Heart right ventricle (tissue), 16 donors: ENCODE measurements around the gene ONECUT3. TPM values are rescaled to one million over a fixed set of nuclear protein-coding genes. Genes with fewer than 3 reads are reported as not detected.

Experiments
- ATAC-seq, 8 donors: fragments of 200-7000 bp; cut with Tn5 transposase; one replicate each; pipeline ENCODE4 v1.9.1; 2020; ENCODE audit warnings: mild to moderate bottlenecking in 8 of 8, moderate library complexity in 8 of 8, moderate number of reproducible peaks in 1 of 8
- DNase-seq, 2 donors: peaks; one replicate each; pipeline ENCODE4 v3.0.0-alpha.2; 2020
- H3K27ac ChIP-seq, 10 donors: fragments of 200-600 bp; sonication (generic) in 2 of 10; one replicate each; pipeline versions ENCODE4 v1.5.0 to v1.8.0; 2020 to 2022; ENCODE audit warnings: mild to moderate bottlenecking in 3 of 10
- H3K27me3 ChIP-seq, 7 donors: fragments of 200-600 bp; one replicate each; pipeline ENCODE4 v1.8.0; 2021 to 2022; ENCODE audit warnings: mild to moderate bottlenecking in 2 of 7
- H3K36me3 ChIP-seq, 9 donors: fragments of 200-600 bp; sonication (generic) in 1 of 9; one replicate each; pipeline versions ENCODE4 v1.5.0 to v1.8.0; 2020 to 2022; ENCODE audit warnings: mild to moderate bottlenecking in 2 of 9
- H3K4me1 ChIP-seq, 9 donors: fragments of 200-600 bp; sonication (generic) in 1 of 9; one replicate each; pipeline versions ENCODE4 v1.5.0 to v1.8.0; 2020 to 2022; ENCODE audit warnings: mild to moderate bottlenecking in 4 of 9
- H3K4me3 ChIP-seq, 10 donors: fragments of 200-600 bp; sonication (generic) in 2 of 10; one replicate each; pipeline versions ENCODE4 v1.5.0 to v1.8.0; 2020 to 2022; ENCODE audit warnings: mild to moderate bottlenecking in 7 of 10, moderate library complexity in 2 of 10
- H3K9me3 ChIP-seq, 11 donors: fragments of 200-600 bp in 10 of 11; sonication (generic) in 2 of 11; one replicate each; pipeline versions ENCODE4 v1.5.0 to v1.8.0; 2013 to 2022; ENCODE audit warnings: mild to moderate bottlenecking in 2 of 11, control low read depth in 1 of 11, moderate library complexity in 1 of 11
- CTCF ChIP-seq, 9 donors: fragments of 200-600 bp; sonication (generic) in 2 of 9; IDR thresholded peaks; one replicate each; pipeline versions ENCODE4 v1.5.0 to v1.8.0; 2021 to 2022; ENCODE audit warnings: antibody characterized with exemption in 9 of 9, mild to moderate bottlenecking in 5 of 9, moderate library complexity in 1 of 9
- WGBS, 2 donors: extraction: QIAGEN DNeasy Blood & Tissue Kit; methylation state at CpG; one replicate each; pipeline ENCODE4 v1.1.7; 2013; ENCODE audit warnings: inconsistent platforms in 1 of 2; 5-methylcytosine and 5-hydroxymethylcytosine counted together
- intact Hi-C, 10 donors: fragments of 100-400 bp; cut with DNase I; formaldehyde crosslinking; loops; one replicate each; pipeline versions ENCODE4 v1.11.1 to v1.14.2; 2022
- polyA plus RNA-seq, 2 donors: library from polyadenylated mRNA; stranded (reverse); fragments of 200-250 nt; gene quantifications; one replicate each; pipeline ENCODE4 v1.2.3, GENCODE V29; 2013
- total RNA-seq, 10 donors: library from RNA; stranded (reverse); fragmentation: NEBNext Ultra II Directional in 3 of 10; extraction: Animal tissue kit (Norgen Biotek cat#: 25700) in 3 of 10; gene quantifications; one replicate each; pipeline versions ENCODE4 v1.2.1 to v1.2.4, GENCODE V29; 2021 to 2023
- donor health status: Arrhythmogenic right ventricular cardiomyopathy.
- donor health status: ischemic (EF 13 %, LVEDD 7.1; RV severe dilation, severe dysfunction).
- donor health status: healthy with polysubstance abuse.
- donor health status: DM: no; HTN: yes; CAD: no.
- donor health status: DM: no; HTN: no; CAD: no.
- donor health status: ischemic (EF 25% LVEDD 6.9; RV normal size, moderate dysfunction).
- donor health status: ischemic (EF 25% LVEDD 5.7; RV mildly dilated, moderate dysfunction).
- donor health status: healthy.
- donor health status: DM: yes; HTN: yes; CAD: no.
- donor health status: Ischemic cardiomyopathy.
- donor health status: ischemic (EF 35%, LVEDD 5.7; RV mildly dilated, moderate dysfunction).
- donor health status: nonischemic (EF 11% LVEDD 7.7; RV severe dilation, severe dysfunction).
- donor health status: DM: yes; HTN: yes; CAD: no.
- donor health status: PGD.
- donor health status: ischemic (EF 29% LVEDD 5.4; RV normal size, mild dysfunction).
- donor health status: nonischemic (EF 23%, LVEDD 6.1; RV moderate dilation, normal function).

Gene ONECUT3
- total and polyA plus RNA-seq, 12 donors: not detected

- DNase-seq (no peak), ATAC-seq (no peak)
- Histone ChIP-seq H3K4me3 (no peak overlapping the region), H3K27me3 (peaks cover 52 to 90% (median 87%) of the 10 kb centered on the region in 7 donors), H3K4me1 (peaks cover 10 to 25% (median 19%) of the 10 kb centered on the region in 9 donors), H3K27ac (no peak overlapping the region), H3K9me3 (no peaks in the 10 kb centered on the region), H3K36me3 (no peaks in the 10 kb centered on the region)
- no peak for TF ChIP-seq CTCF (IDR thresholded peaks at IDR 0.05)
- intact Hi-C loops: loop anchor here in 1 of 10 donors (10.0 kb wide), 1 partner anchor 54 kb away; no protein-coding TSS in a partner anchor
- 1 to 2% methylated on average over 39 to 45 of the region's 45 CpGs for WGBS, 2 donors
These were observed 4.4 kb upstream of the ONECUT3 start for GRCh38 chr19:1748873-1749341.

- Histone ChIP-seq H3K4me1 (peaks cover 10 to 27% (median 20%) of the 10 kb centered on the region in 9 donors), H3K36me3 (no peaks in the 10 kb centered on the region), H3K4me3 (peak overlapping the region in 5 of 10 donors; percentile 1 to 24 (median 11)), H3K27me3 (peaks cover 53 to 87% (median 83%) of the 10 kb centered on the region in 7 donors), H3K27ac (no peak overlapping the region), H3K9me3 (no peaks in the 10 kb centered on the region)
- DNase-seq (no peak), ATAC-seq (no peak)
- WGBS, 2 donors: 1 to 2% methylated on average over 84 to 99 of the region's 99 CpGs
- no peak for TF ChIP-seq CTCF (IDR thresholded peaks at IDR 0.05)
- intact Hi-C loops: loop anchor here in 1 of 10 donors (10.0 kb wide), 1 partner anchor 55 kb away; no protein-coding TSS in a partner anchor
These were observed 3.6 kb upstream of the ONECUT3 start for GRCh38 chr19:1749373-1750342.

- WGBS, 2 donors: 4 to 5% methylated on average over 14 of the region's 14 CpGs
- intact Hi-C loops: no loop called here
- Histone ChIP-seq H3K27ac (no peak overlapping the region), H3K9me3 (no peaks in the 10 kb centered on the region), H3K4me1 (peaks cover 10 to 34% (median 23%) of the 10 kb centered on the region in 9 donors), H3K36me3 (no peaks in the 10 kb centered on the region), H3K4me3 (no peak overlapping the region), H3K27me3 (peaks cover 55 to 87% (median 83%) of the 10 kb centered on the region in 7 donors)
- ATAC-seq: no peak
- no peak for DNase-seq
- no peak for TF ChIP-seq CTCF (IDR thresholded peaks at IDR 0.05)
These were observed 2.8 kb upstream of the ONECUT3 start for GRCh38 chr19:1750343-1751021.

- DNase-seq: no peak
- H3K9me3 ChIP-seq: no peaks in the 10 kb centered on the region
- ATAC-seq: no peak
- no peak overlapping the region for H3K4me3 ChIP-seq
- no peak overlapping the region for H3K27ac ChIP-seq
- H3K27me3 ChIP-seq: peaks cover 62 to 90% (median 87%) of the 10 kb centered on the region in 7 donors
- no peak for TF ChIP-seq CTCF (IDR thresholded peaks at IDR 0.05)
- H3K4me1 ChIP-seq: peaks cover 10 to 34% (median 23%) of the 10 kb centered on the region in 9 donors
- 4 to 7% methylated on average over 16 of the region's 16 CpGs for WGBS, 2 donors
- intact Hi-C loops: no loop called here
- no peaks in the 10 kb centered on the region for H3K36me3 ChIP-seq
These were observed 1.8 kb upstream of the ONECUT3 start for GRCh38 chr19:1751367-1752008.
